T1000 (cell line): ENCODE results near the gene COG6.

Experiments
- DNase-seq: peaks from one replicate; lab custom pipeline; 2025; ENCODE audit warnings: mixed read lengths; lab: John Stamatoyannopoulos, UW

Gene COG6

DNA sequence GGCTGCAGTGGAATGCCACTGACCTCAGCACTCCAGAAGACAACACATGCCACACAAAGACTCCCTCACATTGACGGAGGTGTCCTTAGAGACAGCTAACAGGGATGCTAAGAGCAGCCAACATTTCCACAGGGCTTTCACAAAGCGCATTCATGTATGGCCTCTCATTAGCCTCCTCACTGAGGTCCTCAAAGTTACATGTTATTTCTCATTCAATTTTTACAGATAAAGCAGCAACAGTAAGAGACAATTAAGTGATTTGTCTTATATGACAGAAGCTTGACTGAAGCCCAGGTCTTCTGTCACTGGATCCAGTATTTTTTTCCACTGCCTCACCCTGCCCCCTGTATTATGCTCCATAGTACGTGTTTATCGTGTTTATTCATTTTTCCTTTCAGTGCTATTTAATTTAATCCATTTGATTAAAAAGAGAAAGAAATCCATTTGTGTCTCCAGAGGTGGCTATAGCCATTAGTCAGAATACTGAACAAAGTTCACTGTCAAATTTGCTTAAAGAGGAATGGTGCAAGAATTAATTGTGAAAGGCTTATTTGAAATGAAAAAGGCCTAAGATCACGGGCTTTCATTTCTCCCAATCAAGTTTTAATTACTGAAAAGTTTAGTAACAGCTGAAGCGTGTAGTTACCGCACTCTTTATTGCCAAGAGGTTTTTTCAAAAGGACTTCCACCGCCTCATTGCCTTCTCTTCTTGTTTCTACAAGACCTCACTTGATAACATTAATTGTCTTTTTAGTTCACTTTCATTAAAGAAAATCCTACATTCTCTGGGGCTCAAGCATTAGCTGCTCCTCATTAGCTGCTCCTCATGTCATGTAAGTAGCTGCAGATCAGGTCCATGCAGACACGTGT, 115.0 kb downstream of the COG6 start:
- DNase-seq = no peak

DNA sequence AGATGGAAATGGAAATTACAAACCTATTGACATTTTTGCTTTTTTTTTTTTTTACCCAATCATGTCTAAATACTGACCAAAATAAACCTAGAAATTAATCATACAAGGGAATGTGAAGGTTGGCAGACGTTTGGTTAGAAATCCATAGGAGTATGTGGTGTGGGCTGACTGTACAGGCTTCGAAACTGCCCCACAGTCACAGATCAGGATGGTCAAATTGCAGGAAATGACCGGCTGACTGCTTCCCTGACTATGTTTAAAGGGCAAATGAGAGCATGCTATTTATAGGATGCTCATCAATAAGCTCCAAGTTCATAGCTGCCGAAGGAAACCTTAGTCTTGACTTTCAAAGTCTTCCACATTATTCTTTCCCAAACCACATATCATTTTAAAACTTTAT, 118.4 kb downstream of the COG6 start:
- DNase-seq = no peak

DNA sequence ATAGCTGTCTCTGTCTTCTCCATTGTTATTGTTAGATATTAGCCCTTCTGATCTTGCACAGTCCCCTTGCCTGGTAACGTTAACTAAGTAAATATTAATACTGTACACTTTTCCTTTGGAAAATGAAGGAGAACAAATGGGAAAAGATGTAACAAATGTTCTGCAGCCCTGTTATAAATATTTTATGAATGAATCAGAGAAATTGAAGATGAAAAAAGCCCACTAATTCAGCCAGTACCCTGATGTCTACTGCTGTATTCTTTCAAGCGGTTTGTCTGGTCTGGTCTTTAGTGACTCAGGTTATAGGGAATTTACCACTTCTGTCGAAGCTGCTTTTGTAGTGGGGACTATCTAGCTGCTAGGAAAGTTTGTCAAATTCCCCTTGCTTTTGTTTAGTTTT, 121.0 kb downstream of the COG6 start:
- DNase-seq = no peak

DNA sequence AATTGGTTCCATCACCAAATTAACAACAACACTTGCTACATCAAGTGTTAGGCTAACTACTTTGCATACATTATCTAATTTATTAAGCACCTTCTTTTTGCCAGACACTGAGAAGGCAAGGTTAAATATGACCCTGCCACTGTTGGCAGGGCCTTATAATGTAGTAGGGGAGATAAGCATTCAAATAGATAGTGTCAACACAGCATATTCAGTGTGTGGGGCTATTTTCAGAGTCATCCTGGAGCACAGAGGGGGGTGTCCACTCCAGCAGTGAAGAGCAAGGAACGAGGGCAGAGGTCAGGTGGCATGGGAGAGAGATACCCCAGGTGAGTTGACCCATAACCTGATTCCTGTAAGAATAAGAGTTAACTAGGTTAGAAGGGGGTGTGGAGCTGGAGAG, 121.6 kb downstream of the COG6 start:
- DNase-seq = no peak

DNA sequence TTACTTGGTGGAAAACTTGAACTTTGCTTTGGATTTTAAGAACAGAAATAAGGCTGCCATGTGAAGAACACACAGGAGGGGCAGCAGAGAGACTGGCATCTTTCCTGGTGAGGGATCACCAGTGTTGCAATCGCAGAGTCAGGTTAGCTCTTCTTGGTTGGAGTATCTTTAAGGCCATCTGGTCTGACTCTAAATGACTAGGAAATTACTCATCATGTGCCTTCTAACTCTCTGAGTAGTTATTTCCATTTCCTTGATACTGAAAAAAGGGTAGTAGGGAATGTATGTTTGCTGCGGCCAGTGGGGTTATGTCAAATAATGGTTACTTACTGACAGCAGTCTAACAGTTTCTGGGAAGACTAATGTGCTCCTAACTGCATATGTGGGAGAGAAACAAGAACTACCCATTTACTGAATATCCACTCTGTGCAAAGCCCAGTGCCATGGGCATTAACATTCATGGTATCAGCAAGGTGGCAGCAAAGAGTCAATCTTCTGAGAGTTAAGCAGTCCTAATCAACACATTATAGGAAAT, 122.1 kb downstream of the COG6 start:
- peak; percentile 32 for DNase-seq

DNA sequence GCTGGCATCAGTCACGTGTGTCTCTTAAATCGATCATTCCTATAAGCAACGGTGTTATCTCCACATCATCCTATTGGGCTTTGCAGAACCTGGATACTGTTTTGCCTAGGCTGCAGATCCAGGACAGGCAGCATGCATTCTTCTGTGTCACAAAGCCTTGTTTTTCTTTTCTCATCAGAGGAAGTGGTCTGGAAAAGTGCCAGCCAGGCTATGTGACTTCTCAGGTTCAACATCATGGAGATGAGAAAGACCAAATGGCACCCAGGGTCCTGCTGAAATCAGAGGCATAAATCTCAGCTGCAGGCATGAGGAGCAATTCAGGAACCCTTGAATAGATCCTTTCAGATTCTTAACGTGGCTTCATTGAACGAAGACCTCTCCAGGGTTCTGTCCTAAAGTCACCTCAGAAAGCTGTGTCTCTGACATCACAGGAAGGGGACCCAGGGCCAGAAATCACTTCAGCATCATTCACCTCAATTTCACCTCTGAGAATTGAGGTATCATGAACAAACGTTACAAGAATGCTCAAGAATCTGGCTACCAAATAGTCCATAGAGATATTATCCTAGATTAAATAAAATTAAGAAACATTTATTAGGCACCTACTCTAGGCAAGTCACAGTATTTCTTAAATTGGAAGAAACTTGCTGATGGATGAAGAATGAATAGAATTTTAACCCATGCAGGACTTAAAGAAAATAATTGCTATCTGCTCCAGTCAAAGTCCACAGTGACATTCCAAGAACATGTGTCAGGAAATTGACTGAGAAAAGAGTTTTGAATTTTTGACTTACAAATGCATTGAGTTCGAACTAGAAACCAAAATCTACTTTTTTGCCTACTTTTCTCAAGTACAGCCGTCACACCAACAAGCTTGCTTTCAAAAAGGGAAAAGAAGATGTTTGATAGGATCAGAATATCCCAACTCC, 124.1 kb downstream of the COG6 start:
- DNase-seq = no peak

DNA sequence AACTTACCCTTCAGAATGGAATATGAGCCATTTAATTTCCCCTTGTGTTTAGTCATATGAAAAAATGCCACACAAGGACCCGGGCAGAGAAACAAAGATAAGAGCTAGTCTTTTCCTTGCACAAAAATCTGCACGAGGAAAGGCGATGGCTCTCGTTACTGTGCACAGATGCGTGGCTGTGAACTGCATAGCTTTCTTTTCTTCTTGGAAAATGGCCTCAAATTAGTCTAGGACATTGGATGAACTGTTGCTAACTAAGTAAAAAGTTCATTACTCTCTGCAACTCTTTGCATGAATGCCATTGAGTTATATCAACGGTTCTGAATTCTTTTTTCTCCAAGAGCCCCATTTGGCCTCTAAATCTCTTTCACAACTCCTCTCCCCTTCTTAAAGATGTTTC, 125.2 kb downstream of the COG6 start:
- no peak for DNase-seq

DNA sequence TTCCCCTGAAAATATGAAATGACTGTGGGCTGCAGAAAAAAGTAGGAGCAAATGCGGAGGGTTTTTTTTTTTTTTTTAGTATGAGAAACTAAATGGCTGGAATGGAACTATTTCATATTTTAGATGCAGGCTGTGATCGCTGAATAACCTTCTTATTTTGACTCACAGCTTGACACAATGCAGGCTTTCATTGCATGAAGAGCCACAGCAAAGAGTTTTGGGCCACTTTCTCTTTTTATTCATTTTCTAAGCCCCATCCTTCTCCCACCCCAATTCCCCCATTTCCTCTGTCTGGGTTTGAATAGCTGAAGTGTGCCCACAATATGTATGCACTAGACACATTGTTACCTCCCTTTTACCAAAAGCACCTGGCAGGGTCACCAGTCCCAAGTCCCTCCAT, 125.9 kb downstream of the COG6 start:
- DNase-seq = no peak

DNA sequence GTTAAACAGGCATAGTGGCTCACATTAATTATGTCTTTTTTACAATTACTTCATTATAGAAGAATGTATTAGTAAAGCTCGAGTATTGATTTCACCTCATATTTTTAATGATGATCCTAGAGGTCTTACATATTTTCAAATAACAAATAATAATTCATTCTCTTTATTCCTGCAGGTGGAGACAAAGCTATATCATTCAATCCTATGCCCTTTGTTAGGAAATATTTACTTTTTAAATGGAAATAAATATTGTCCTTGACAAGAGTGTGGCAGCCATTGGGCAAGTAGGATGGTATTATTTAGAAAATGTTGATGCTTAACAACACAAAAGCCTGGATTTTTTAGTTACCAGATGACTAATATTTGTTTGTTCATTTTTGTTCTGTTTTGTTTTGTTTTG, 127.6 kb downstream of the COG6 start:
- no peak for DNase-seq

DNA sequence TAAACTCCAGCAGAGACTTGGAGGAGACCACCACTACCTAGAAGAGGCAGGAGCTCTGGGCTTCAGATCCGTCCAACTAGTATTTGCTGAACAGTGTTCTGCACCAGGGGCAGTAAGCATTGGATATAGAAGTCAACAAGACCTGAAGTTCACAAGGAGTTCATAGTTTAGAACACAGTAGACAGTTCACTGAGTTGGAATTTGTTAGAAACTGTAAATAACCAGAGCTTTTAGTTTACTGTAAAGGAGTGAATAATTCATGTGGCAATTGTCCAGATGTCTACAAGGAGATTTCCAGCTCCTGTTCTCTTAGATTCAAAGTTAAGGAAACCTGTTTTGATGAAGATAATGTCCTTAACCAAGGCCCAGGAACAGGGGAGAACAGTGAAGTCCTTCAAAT, 128.9 kb downstream of the COG6 start:
- DNase-seq = no peak

DNA sequence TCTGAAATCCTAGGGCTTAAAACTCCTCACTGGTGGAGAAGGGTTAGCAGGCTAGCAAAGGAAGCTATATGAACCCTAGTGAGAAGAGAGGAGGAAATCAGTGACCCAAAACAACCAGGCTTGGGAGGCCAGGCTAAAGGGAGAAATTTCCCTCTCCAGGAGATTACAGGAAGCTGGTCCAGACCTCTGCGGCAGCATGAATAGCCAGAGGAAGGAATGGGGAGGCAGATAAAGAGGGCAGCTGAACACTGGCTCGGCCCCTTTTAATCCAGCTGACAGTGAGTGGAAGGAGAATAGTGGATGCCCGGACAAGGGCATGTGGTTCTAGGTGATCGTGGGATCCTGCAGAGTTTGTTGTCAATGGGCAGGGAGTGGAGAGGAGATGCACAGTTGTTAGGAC, 130.6 kb downstream of the COG6 start:
- no peak for DNase-seq

DNA sequence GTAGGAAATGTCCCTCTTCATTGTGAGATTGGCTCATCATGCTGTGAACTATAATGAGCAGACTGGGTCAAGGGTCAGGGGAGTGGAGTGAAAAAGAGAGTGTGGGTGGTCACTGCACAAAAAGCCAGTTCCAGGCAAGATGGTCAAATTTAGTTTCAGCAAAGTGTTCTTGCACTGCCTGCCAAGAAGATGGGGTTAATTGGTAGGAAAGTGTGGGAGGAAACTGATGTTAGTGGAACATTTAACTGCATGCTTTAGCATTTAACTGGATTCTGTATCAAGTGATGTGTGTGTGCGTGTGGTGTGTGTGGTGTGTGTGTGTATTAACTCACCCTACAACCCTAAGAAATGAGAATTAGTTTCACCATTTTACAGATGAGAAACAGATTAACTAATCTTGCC, 131.6 kb downstream of the COG6 start:
- DNase-seq = no peak

DNA sequence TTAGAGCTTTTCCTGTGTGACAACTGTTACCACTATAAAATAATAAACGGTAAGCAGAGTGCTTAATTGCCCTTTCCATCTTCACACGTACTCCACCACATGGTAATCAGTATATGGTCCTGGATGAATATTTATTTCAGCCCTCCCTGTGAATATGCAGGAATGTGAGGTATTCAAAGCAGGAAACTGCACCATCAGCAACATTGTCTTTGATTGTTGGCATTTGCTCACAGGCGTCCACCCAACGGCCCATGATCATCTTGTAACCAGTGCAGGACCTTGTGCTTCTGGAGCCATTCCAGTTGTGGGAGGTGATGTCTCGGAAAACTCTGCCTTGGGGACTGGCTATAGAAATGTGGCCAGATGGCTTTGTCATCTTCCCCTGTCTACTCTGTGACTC, 132.6 kb downstream of the COG6 start:
- DNase-seq = no peak

DNA sequence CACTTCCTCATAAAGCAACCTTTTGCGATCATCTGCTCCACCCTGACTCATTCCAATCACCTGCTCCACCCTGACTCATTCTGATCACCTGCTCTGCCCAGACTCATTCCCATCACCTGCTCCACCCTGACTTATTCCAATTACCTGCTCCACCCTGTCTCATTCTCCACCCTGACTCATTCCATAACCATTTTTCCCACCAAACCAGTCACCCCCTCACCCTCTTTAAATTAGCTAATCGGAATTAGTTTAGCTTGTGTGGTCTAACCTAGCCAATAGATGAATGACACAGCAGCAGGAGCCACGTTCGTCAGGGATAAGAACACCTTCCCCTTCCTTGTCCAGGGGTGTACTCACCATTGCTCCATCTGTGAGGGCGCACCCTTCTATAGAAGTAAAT, 134.0 kb downstream of the COG6 start:
- no peak for DNase-seq
